Liver (tissue), 9 donors: ENCODE results near the gene LDHD. TPM values are rescaled to one million over a fixed set of nuclear protein-coding genes. Genes with fewer than 3 reads are reported as not detected.

Experiments
- DNase-seq: peaks from one replicate; pipeline ENCODE4 v3.0.0-alpha.2; 2017; ENCODE audit warnings: low spot score
- H3K27ac ChIP-seq, 2 donors: one replicate each; pipeline ENCODE4 v1.7.0; 2013; ENCODE audit warnings: inconsistent platforms in 2 of 2, low read length in 2 of 2, control low read depth in 1 of 2, low read depth in 1 of 2, mild to moderate bottlenecking in 1 of 2
- H3K27me3 ChIP-seq, 4 donors: one replicate each; pipeline versions ENCODE4 v1.6.1 to v1.7.0; 2013; ENCODE audit warnings: low read length in 3 of 4, inconsistent platforms in 1 of 4, mild to moderate bottlenecking in 1 of 4, moderate library complexity in 1 of 4; ENCODE audit not compliant: control insufficient read depth in 4 of 4, insufficient read depth in 4 of 4
- H3K36me3 ChIP-seq, 4 donors: one replicate each; pipeline versions ENCODE4 v1.6.1 to v1.7.0; 2013; ENCODE audit warnings: low read length in 3 of 4, mild to moderate bottlenecking in 3 of 4, low read depth in 1 of 4, moderate library complexity in 1 of 4; ENCODE audit not compliant: control insufficient read depth in 4 of 4, insufficient read depth in 3 of 4
- H3K4me1 ChIP-seq, 4 donors: one replicate each; pipeline versions ENCODE4 v1.6.1 to v1.7.0; 2013; ENCODE audit warnings: low read length in 3 of 4, mild to moderate bottlenecking in 3 of 4, moderate library complexity in 1 of 4; ENCODE audit not compliant: control insufficient read depth in 4 of 4, insufficient read depth in 4 of 4
- H3K4me3 ChIP-seq, 3 donors: one replicate each; pipeline versions ENCODE4 v1.6.1 to v1.7.0; 2013; ENCODE audit warnings: low read length in 3 of 3, control low read depth in 1 of 3, low read depth in 1 of 3, mild to moderate bottlenecking in 1 of 3
- H3K9ac ChIP-seq, 2 donors: one replicate each; pipeline ENCODE4 v1.7.0; 2013; ENCODE audit warnings: low read length in 2 of 2, mild to moderate bottlenecking in 2 of 2, moderate library complexity in 2 of 2, control low read depth in 1 of 2, low read depth in 1 of 2
- H3K9me3 ChIP-seq, 4 donors: one replicate each; pipeline versions ENCODE4 v1.6.1 to v1.7.0; 2013; ENCODE audit warnings: low read length in 3 of 4; ENCODE audit not compliant: control insufficient read depth in 4 of 4
- ATF3 ChIP-seq: IDR thresholded peaks from 2 replicates; pipeline ENCODE4 v1.6.1; 2016; ENCODE audit warnings: antibody characterized with exemption
- CTCF ChIP-seq: fragments of 150-350 bp; IDR thresholded peaks from 2 replicates; pipeline ENCODE4 v1.5.1; 2017; ENCODE audit warnings: improper control_type of control experiment, low read depth, low read length; ENCODE audit not compliant: missing input control
- EGR1 ChIP-seq, 2 donors: IDR thresholded peaks; 2 replicates each; pipeline ENCODE4 v1.6.1; 2016 to 2018; ENCODE audit warnings: antibody characterized with exemption in 2 of 2, low read depth in 2 of 2
- FOXA1 ChIP-seq: IDR thresholded peaks from 2 replicates; pipeline ENCODE4 v1.6.1; 2016; ENCODE audit warnings: antibody characterized with exemption
- FOXA2 ChIP-seq: IDR thresholded peaks from 2 replicates; pipeline ENCODE4 v1.6.1; 2016; ENCODE audit warnings: antibody characterized with exemption
- GABPA ChIP-seq, 2 donors: IDR thresholded peaks in 1 of 2; conservative IDR thresholded peaks in 1 of 2; 2 replicates each; pipeline ENCODE4 v1.6.1; 2016; ENCODE audit warnings: antibody characterized with exemption in 2 of 2, mild to moderate bottlenecking in 1 of 2, moderate library complexity in 1 of 2
- HNF4A ChIP-seq, 2 donors: conservative IDR thresholded peaks; 2 replicates each; pipeline ENCODE4 v1.6.1; 2016; ENCODE audit warnings: antibody characterized with exemption in 2 of 2, mild to moderate bottlenecking in 2 of 2
- MAX ChIP-seq: IDR thresholded peaks from 2 replicates; pipeline ENCODE4 v1.6.1; 2016; ENCODE audit warnings: antibody characterized with exemption
- REST ChIP-seq: IDR thresholded peaks from 2 replicates; pipeline ENCODE4 v1.6.1; 2016; ENCODE audit warnings: antibody characterized with exemption, mild to moderate bottlenecking
- RXRA ChIP-seq, 2 donors: IDR thresholded peaks; 2 replicates each; pipeline ENCODE4 v1.6.1; 2017 to 2018; ENCODE audit warnings: antibody characterized with exemption in 2 of 2, mild to moderate bottlenecking in 1 of 2
- SP1 ChIP-seq: IDR thresholded peaks from 2 replicates; pipeline ENCODE4 v1.6.1; 2018; ENCODE audit warnings: antibody characterized with exemption, mild to moderate bottlenecking
- TAF1 ChIP-seq: conservative IDR thresholded peaks from 2 replicates; pipeline ENCODE4 v1.6.1; 2016; ENCODE audit warnings: antibody characterized with exemption, mild to moderate bottlenecking
- YY1 ChIP-seq: IDR thresholded peaks from 2 replicates; pipeline ENCODE4 v1.6.1; 2016; ENCODE audit warnings: antibody characterized with exemption, mild to moderate bottlenecking
- ZBTB33 ChIP-seq: IDR thresholded peaks from 2 replicates; pipeline ENCODE4 v1.6.1; 2016; ENCODE audit warnings: antibody characterized with exemption
- WGBS: extraction: QIAGEN DNeasy Blood & Tissue Kit; methylation state at CpG from one replicate; pipeline ENCODE4 v1.1.7; 2013; 5-methylcytosine and 5-hydroxymethylcytosine counted together
- polyA plus RNA-seq, 2 donors: library from polyadenylated mRNA; stranded (reverse) in 1 of 2; unstranded in 1 of 2; fragments of 200-250 nt in 1 of 2; fragments of >200 nt in 1 of 2; fragmentation: Nextera tagmentation in 1 of 2; extraction: Ambion mirVana in 1 of 2; gene quantifications; one replicate each; pipeline versions ENCODE4 v1.2.1 to v1.2.3, GENCODE V29; 2013 to 2015
- total RNA-seq, 2 donors: library from RNA; depleted of rRNA; stranded (reverse); fragments of >200 nt; gene quantifications; one replicate each; pipeline ENCODE4 v1.2.3, GENCODE V29; 2014
- donor health status: healthy.
- donor health status: healthy.
- donor health status: healthy.
- donor health status: healthy.
- donor health status: healthy.

LDHD gene
- total and polyA plus RNA-seq, 4 donors, result 27.7 to 84.1 (median 76.3) TPM

GRCh38 chr16:75107505-75107904, 9.1 kb downstream of the LDHD start:
- no peak overlapping the region for H3K4me3 ChIP-seq
- H3K9ac ChIP-seq, result no peak overlapping the region
- H3K9me3 ChIP-seq, result no peaks in the 10 kb centered on the region
- no peaks in the 10 kb centered on the region for H3K27me3 ChIP-seq
- H3K27ac ChIP-seq, result no peak overlapping the region
- no peak for DNase-seq
- H3K4me1 ChIP-seq, result peaks cover 19 to 47% (median 31%) of the 10 kb centered on the region in 4 donors
- no peak for TF ChIP-seq ZBTB33
- no peak for TF ChIP-seq GABPA (IDR thresholded peaks at IDR 0.05 in 1 of 2, conservative IDR thresholded peaks at IDR 0.05 in 1 of 2)
- TF ChIP-seq SP1, result no peak
- no peak for TF ChIP-seq CTCF
- TF ChIP-seq HNF4A (conservative IDR thresholded peaks at IDR 0.05), result no peak
- no peak for TF ChIP-seq TAF1
- TF ChIP-seq REST, result no peak
- TF ChIP-seq EGR1 (IDR thresholded peaks at IDR 0.05; ENCODE audit: low read depth in 2 of 2), result no peak
- TF ChIP-seq MAX, result no peak
- no peak for TF ChIP-seq RXRA (IDR thresholded peaks at IDR 0.05)
- no peak for TF ChIP-seq YY1
- TF ChIP-seq ATF3, result no peak
- H3K36me3 ChIP-seq, result no peaks in the 10 kb centered on the region
- 97% methylated on average over 10 of the region's 10 CpGs for WGBS

GRCh38 chr16:75106351-75107274, 10.0 kb downstream of the LDHD start:
- H3K9me3 ChIP-seq, result no peaks in the 10 kb centered on the region
- no peaks in the 10 kb centered on the region for H3K36me3 ChIP-seq
- no peaks in the 10 kb centered on the region for H3K27me3 ChIP-seq
- no peak for DNase-seq
- 94% methylated on average over 20 of the region's 20 CpGs for WGBS
- no peak overlapping the region for H3K9ac ChIP-seq
- peaks cover 19 to 43% (median 28%) of the 10 kb centered on the region in 4 donors for H3K4me1 ChIP-seq
- no peak for TF ChIP-seq FOXA1
- no peak for TF ChIP-seq FOXA2
- TF ChIP-seq CTCF, result no peak
- H3K4me3 ChIP-seq, result no peak overlapping the region
- H3K27ac ChIP-seq, result no peak overlapping the region
